GM23338 (cell line): Measurements from ENCODE around the gene CYP27A1. TPM values are rescaled to one million over a fixed set of nuclear protein-coding genes. Genes with fewer than 3 reads are reported as not detected.

Experiments used
- ATAC-seq: fragments of 200-7000 bp; cut with Tn5 transposase; 3 replicates; pipeline ENCODE4 v1.9.1; 2020
- DNase-seq: peaks from one replicate; pipeline ENCODE4 v3.0.0-alpha.2; 2015; ENCODE audit warnings: low spot score
- H2AFZ ChIP-seq: fragments of 200-600 bp; sonication (generic); 2 replicates; pipeline ENCODE4 v1.8.0; 2016; ENCODE audit warnings: antibody characterized with exemption, mild to moderate bottlenecking, moderate library complexity
- H3F3A ChIP-seq: fragments of 200-600 bp; sonication (generic); replicated peaks from 2 replicates; pipeline ENCODE4 v1.8.0; 2017; ENCODE audit warnings: antibody characterized with exemption, mixed run types, low read depth
- H3K27ac ChIP-seq: fragments of 200-600 bp; sonication (generic); 2 replicates; pipeline ENCODE4 v1.6.1; 2016; ENCODE audit warnings: low read depth
- H3K27me3 ChIP-seq: fragments of 200-600 bp; sonication (generic); 2 replicates; pipeline ENCODE4 v1.8.0; 2016; ENCODE audit warnings: mild to moderate bottlenecking, mixed run types, moderate library complexity; ENCODE audit not compliant: insufficient read depth
- H3K36me3 ChIP-seq: fragments of 200-600 bp; sonication (generic); 2 replicates; pipeline ENCODE4 v1.8.0; 2016; ENCODE audit warnings: mild to moderate bottlenecking; ENCODE audit not compliant: insufficient read depth
- H3K4me1 ChIP-seq: fragments of 200-600 bp; sonication (generic); 2 replicates; pipeline ENCODE4 v1.8.0; 2016; ENCODE audit warnings: mild to moderate bottlenecking, moderate library complexity; ENCODE audit not compliant: insufficient read depth
- H3K4me2 ChIP-seq: fragments of 200-600 bp; sonication (generic); 2 replicates; pipeline ENCODE4 v1.7.1; 2017; ENCODE audit warnings: mixed run types
- H3K4me3 ChIP-seq: fragments of 200-600 bp; sonication (generic); 2 replicates; pipeline ENCODE4 v1.6.1; 2016; ENCODE audit warnings: mixed run types
- H3K79me2 ChIP-seq: fragments of 200-600 bp; sonication (generic); replicated peaks from 2 replicates; pipeline ENCODE4 v1.8.0; 2017; ENCODE audit warnings: mild to moderate bottlenecking; ENCODE audit not compliant: insufficient read depth
- H3K9me2 ChIP-seq: fragments of 200-600 bp; sonication (generic); 2 replicates; pipeline ENCODE4 v1.8.0; 2017; ENCODE audit not compliant: insufficient read depth
- H4K20me1 ChIP-seq: fragments of 200-600 bp; sonication (generic); replicated peaks from 2 replicates; pipeline ENCODE4 v1.8.0; 2017; ENCODE audit warnings: mild to moderate bottlenecking; ENCODE audit not compliant: insufficient read depth
- H3K27ac Mint-ChIP-seq: 2 replicates; pipeline ENCODE4 v1.8.0; 2020; ENCODE audit warnings: inconsistent platforms, mild to moderate bottlenecking, moderate library complexity, mixed read lengths
- H3K27me3 Mint-ChIP-seq: 3 replicates; pipeline ENCODE4 v1.8.0; 2022; ENCODE audit warnings: low read depth, mild to moderate bottlenecking, moderate library complexity, mixed read lengths, inconsistent platforms; ENCODE audit not compliant: insufficient read depth, poor library complexity
- H3K36me3 Mint-ChIP-seq: 3 replicates; pipeline ENCODE4 v1.8.0; 2021; ENCODE audit warnings: low read depth, mild to moderate bottlenecking, inconsistent platforms, moderate library complexity, mixed read lengths
- H3K4me1 Mint-ChIP-seq: 3 replicates; pipeline ENCODE4 v1.8.0; 2020; ENCODE audit warnings: mild to moderate bottlenecking, inconsistent platforms, mixed read lengths
- H3K4me3 Mint-ChIP-seq: 3 replicates; pipeline ENCODE4 v1.8.0; 2021; ENCODE audit warnings: moderate library complexity, mild to moderate bottlenecking, inconsistent platforms, mixed read lengths
- H3K9me3 Mint-ChIP-seq: 3 replicates; pipeline ENCODE4 v1.8.0; 2020; ENCODE audit warnings: moderate library complexity, mild to moderate bottlenecking, inconsistent platforms, mixed read lengths
- CREB1 ChIP-seq: fragments of 250-450 bp; sonication (Bioruptor Pico); IDR thresholded peaks from 2 replicates; pipeline ENCODE4 v1.5.0; 2020; ENCODE audit warnings: low read depth, mild to moderate bottlenecking, moderate library complexity
- EZH2 ChIP-seq: fragments of 200-600 bp; sonication (generic); IDR thresholded peaks from one replicate; pipeline ENCODE4 v1.8.0; 2017; ENCODE audit warnings: antibody characterized with exemption, mild to moderate bottlenecking, low read depth; ENCODE audit not compliant: unreplicated experiment
- JUNB ChIP-seq: IDR thresholded peaks from one replicate; pipeline ENCODE4 v1.6.1; 2016; ENCODE audit warnings: antibody characterized with exemption; ENCODE audit not compliant: unreplicated experiment
- NANOG ChIP-seq: IDR thresholded peaks from 2 replicates; pipeline ENCODE4 v1.6.1; 2016; ENCODE audit warnings: antibody characterized with exemption, borderline replicate concordance
- POLR2AphosphoS5 ChIP-seq: IDR thresholded peaks from 2 replicates; pipeline ENCODE4 v1.6.1; 2016; ENCODE audit warnings: antibody characterized with exemption, low read depth
- STAT1 ChIP-seq: IDR thresholded peaks from one replicate; pipeline ENCODE4 v1.6.1; 2016; ENCODE audit warnings: antibody characterized with exemption; ENCODE audit not compliant: unreplicated experiment
- ZNF331 ChIP-seq: fragments of 250-450 bp; sonication (Bioruptor Pico); IDR thresholded peaks from 2 replicates; pipeline ENCODE4 v1.5.0; 2020; ENCODE audit warnings: low read depth, mild to moderate bottlenecking, moderate library complexity
- polyA plus RNA-seq: library from polyadenylated mRNA; unstranded; fragments of >200 nt; fragmentation: Nextera tagmentation; extraction: Ambion mirVana; gene quantifications from 2 replicates; pipeline ENCODE4 v1.2.1, GENCODE V29; 2016
- total RNA-seq: library from RNA; depleted of rRNA; stranded (reverse); fragments of >200 nt; shearing (Covaris generic); gene quantifications from 2 replicates; pipeline ENCODE4 v1.2.3, GENCODE V29; 2014
- TF ChIP-seq, protein P1 (sequence below): fragments of 250-450 bp; sonication (Bioruptor Pico); IDR thresholded peaks from 2 replicates; pipeline ENCODE4 v1.5.0; 2020; ENCODE audit warnings: mild to moderate bottlenecking, moderate library complexity
- TF ChIP-seq, protein P2 (sequence below): IDR thresholded peaks from 2 replicates; pipeline ENCODE4 v1.6.1; 2016; ENCODE audit warnings: antibody characterized with exemption

The CYP27A1 gene
- total and polyA plus RNA-seq, 2 experiments from 2014 or later, result 2.2 to 6.9 TPM

DNA sequence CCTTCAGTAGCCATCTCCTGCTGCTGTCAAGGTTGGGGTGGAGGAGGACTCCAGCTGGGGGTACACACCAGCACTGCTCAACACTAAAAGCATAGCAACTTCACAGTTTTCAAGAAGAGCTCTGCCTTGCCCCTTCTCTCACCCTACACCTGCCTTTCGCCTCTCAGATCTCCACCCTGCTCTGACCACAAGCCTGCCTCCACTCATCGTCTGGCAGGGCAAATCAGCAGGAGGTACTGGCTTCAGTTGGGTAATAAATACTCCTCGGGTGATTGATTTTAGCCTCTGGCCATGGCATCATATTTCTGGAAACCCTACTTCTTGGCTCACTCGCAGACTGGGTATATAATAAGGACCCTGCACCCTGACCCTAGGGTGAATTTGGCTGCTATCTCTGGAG is 52.7 kb downstream of the CYP27A1 start:
- Mint-ChIP-seq H3K4me3 (no peak overlapping the region), H3K27ac (no peak overlapping the region), H3K4me1 (no peaks in the 10 kb centered on the region; the same call in 2 of the 3 replicates), H3K36me3 (no peaks in the 10 kb centered on the region), H3K27me3 (peaks cover 2% of the 10 kb centered on the region), H3K9me3 (no peaks in the 10 kb centered on the region)
- Histone ChIP-seq H3F3A (no peaks in the 10 kb centered on the region), H3K27ac (no peak overlapping the region), H4K20me1 (no peaks in the 10 kb centered on the region), H3K4me2 (no peak overlapping the region), H3K4me3 (no peak overlapping the region), H2AFZ (no peak overlapping the region), H3K79me2 (no peaks in the 10 kb centered on the region), H3K4me1 (no peaks in the 10 kb centered on the region; the same call in 1 of the 2 replicates), H3K9me2 (no peaks in the 10 kb centered on the region), H3K27me3 (no peaks in the 10 kb centered on the region), H3K36me3 (no peaks in the 10 kb centered on the region)
- ATAC-seq, result no peak
- DNase-seq, result no peak
- TF ChIP-seq JUNB (no peak), NANOG (no peak), CREB1 (CRISPR knock-in tag) (no peak), POLR2AphosphoS5 (no peak), ZNF331 (CRISPR knock-in tag) (no peak), EZH2 (no peak), STAT1 (no peak)
- TF ChIP-seq, protein P1, sequence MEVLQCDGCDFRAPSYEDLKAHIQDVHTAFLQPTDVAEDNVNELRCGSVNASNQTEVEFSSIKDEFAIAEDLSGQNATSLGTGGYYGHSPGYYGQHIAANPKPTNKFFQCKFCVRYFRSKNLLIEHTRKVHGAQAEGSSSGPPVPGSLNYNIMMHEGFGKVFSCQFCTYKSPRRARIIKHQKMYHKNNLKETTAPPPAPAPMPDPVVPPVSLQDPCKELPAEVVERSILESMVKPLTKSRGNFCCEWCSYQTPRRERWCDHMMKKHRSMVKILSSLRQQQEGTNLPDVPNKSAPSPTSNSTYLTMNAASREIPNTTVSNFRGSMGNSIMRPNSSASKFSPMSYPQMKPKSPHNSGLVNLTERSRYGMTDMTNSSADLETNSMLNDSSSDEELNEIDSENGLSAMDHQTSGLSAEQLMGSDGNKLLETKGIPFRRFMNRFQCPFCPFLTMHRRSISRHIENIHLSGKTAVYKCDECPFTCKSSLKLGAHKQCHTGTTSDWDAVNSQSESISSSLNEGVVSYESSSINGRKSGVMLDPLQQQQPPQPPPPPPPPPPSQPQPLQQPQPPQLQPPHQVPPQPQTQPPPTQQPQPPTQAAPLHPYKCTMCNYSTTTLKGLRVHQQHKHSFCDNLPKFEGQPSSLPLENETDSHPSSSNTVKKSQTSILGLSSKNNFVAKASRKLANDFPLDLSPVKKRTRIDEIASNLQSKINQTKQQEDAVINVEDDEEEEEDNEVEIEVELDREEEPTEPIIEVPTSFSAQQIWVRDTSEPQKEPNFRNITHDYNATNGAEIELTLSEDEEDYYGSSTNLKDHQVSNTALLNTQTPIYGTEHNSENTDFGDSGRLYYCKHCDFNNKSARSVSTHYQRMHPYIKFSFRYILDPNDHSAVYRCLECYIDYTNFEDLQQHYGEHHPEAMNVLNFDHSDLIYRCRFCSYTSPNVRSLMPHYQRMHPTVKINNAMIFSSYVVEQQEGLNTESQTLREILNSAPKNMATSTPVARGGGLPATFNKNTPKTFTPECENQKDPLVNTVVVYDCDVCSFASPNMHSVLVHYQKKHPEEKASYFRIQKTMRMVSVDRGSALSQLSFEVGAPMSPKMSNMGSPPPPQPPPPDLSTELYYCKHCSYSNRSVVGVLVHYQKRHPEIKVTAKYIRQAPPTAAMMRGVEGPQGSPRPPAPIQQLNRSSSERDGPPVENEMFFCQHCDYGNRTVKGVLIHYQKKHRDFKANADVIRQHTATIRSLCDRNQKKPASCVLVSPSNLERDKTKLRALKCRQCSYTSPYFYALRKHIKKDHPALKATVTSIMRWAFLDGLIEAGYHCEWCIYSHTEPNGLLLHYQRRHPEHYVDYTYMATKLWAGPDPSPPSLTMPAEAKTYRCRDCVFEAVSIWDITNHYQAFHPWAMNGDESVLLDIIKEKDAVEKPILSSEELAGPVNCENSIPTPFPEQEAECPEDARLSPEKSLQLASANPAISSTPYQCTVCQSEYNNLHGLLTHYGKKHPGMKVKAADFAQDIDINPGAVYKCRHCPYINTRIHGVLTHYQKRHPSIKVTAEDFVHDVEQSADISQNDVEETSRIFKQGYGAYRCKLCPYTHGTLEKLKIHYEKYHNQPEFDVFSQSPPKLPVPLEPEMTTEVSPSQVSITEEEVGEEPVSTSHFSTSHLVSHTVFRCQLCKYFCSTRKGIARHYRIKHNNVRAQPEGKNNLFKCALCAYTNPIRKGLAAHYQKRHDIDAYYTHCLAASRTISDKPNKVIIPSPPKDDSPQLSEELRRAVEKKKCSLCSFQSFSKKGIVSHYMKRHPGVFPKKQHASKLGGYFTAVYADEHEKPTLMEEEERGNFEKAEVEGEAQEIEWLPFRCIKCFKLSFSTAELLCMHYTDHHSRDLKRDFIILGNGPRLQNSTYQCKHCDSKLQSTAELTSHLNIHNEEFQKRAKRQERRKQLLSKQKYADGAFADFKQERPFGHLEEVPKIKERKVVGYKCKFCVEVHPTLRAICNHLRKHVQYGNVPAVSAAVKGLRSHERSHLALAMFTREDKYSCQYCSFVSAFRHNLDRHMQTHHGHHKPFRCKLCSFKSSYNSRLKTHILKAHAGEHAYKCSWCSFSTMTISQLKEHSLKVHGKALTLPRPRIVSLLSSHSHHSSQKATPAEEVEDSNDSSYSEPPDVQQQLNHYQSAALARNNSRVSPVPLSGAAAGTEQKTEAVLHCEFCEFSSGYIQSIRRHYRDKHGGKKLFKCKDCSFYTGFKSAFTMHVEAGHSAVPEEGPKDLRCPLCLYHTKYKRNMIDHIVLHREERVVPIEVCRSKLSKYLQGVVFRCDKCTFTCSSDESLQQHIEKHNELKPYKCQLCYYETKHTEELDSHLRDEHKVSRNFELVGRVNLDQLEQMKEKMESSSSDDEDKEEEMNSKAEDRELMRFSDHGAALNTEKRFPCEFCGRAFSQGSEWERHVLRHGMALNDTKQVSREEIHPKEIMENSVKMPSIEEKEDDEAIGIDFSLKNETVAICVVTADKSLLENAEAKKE, result no peak
- TF ChIP-seq, protein P2, sequence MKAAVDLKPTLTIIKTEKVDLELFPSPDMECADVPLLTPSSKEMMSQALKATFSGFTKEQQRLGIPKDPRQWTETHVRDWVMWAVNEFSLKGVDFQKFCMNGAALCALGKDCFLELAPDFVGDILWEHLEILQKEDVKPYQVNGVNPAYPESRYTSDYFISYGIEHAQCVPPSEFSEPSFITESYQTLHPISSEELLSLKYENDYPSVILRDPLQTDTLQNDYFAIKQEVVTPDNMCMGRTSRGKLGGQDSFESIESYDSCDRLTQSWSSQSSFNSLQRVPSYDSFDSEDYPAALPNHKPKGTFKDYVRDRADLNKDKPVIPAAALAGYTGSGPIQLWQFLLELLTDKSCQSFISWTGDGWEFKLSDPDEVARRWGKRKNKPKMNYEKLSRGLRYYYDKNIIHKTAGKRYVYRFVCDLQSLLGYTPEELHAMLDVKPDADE, result no peak
